Lower leg skin (tissue), 3 donors: ENCODE results near the gene APOD.

Experiments used
- CTCF ChIP-seq, 3 donors: fragments of 450-650 bp; IDR thresholded peaks; one replicate each; pipeline ENCODE4 v1.5.1; 2016; ENCODE audit warnings: antibody characterized with exemption in 3 of 3, mild to moderate bottlenecking in 3 of 3, moderate library complexity in 2 of 3
- POLR2A ChIP-seq, 2 donors: fragments of 450-650 bp; IDR thresholded peaks; one replicate each; pipeline ENCODE4 v1.6.1; 2016 to 2017; ENCODE audit warnings: antibody characterized with exemption in 2 of 2, mild to moderate bottlenecking in 1 of 2, moderate library complexity in 1 of 2

DNA sequence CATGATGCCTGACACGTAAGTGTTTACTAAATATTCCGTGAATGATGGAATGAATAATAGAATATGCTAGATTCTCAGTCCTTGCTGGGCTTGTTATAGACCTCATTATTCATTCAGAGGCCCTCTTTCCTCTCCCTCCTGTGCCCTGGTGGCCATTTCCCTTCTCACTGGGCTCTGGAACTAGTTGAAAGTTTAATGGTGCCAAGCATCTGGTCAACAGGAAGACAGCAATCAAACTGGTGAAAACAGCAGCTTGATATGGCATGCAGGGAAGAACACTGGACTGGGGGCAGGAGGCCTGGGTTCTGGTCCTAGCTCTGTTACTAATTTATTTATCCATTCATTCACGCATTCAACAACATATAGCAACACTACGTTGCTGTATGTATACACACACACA, 3.7 kb upstream of the APOD start:
- no peak for TF ChIP-seq CTCF (IDR thresholded peaks at IDR 0.05)
- TF ChIP-seq POLR2A (IDR thresholded peaks at IDR 0.05), result no peak
